SK-N-SH treated with all-trans-retinoic acid at 6 μM for 48 hours (cell line): Measurements from ENCODE around the gene CBX5.

Experiments
- ATAC-seq: fragments of 200-7000 bp; cut with Tn5 transposase; 3 replicates; pipeline ENCODE4 v1.9.1; 2020; ENCODE audit warnings: mild to moderate bottlenecking, moderate library complexity
- BACH2 ChIP-seq: fragments of 250-450 bp; sonication (Bioruptor Pico); IDR thresholded peaks from 2 replicates; pipeline ENCODE4 v1.9.0; 2021; ENCODE audit warnings: mild to moderate bottlenecking, borderline replicate concordance
- CREB5 ChIP-seq: fragments of 250-450 bp; sonication (Bioruptor Pico); IDR thresholded peaks from 2 replicates; pipeline ENCODE4 v1.5.1; 2020; ENCODE audit warnings: low read depth, mild to moderate bottlenecking, moderate library complexity
- CSDC2 ChIP-seq: fragments of 250-450 bp; sonication (Bioruptor Pico); IDR thresholded peaks from 2 replicates; pipeline ENCODE4 v1.5.0; 2020; ENCODE audit warnings: mild to moderate bottlenecking, moderate library complexity
- CSRNP3 ChIP-seq: fragments of 250-450 bp; sonication (Bioruptor Pico); IDR thresholded peaks from 2 replicates; pipeline ENCODE4 v1.5.1; 2021; ENCODE audit warnings: mild to moderate bottlenecking, moderate library complexity
- GLIS3 ChIP-seq: fragments of 250-450 bp; sonication (Bioruptor Pico); IDR thresholded peaks from 2 replicates; pipeline ENCODE4 v1.5.0; 2020; ENCODE audit warnings: mild to moderate bottlenecking, moderate library complexity
- ISL1 ChIP-seq: fragments of 250-450 bp; sonication (Bioruptor Pico); IDR thresholded peaks from 2 replicates; pipeline ENCODE4 v2.1.2; 2022; ENCODE audit warnings: mild to moderate bottlenecking, moderate library complexity
- PATZ1 ChIP-seq: fragments of 250-450 bp; sonication (Bioruptor Pico); IDR thresholded peaks from 2 replicates; pipeline ENCODE4 v1.8.0; 2020; ENCODE audit warnings: mild to moderate bottlenecking, moderate library complexity, borderline replicate concordance
- POU6F1 ChIP-seq: fragments of 250-450 bp; sonication (Bioruptor Pico); IDR thresholded peaks from 2 replicates; pipeline ENCODE4 v1.8.0; 2021; ENCODE audit warnings: low read depth, mild to moderate bottlenecking, moderate library complexity, borderline replicate concordance
- RARB ChIP-seq: fragments of 250-450 bp; sonication (Bioruptor Pico); IDR thresholded peaks from 2 replicates; pipeline ENCODE4 v1.8.0; 2021; ENCODE audit warnings: mild to moderate bottlenecking, moderate library complexity
- TCF4 ChIP-seq: fragments of 250-450 bp; sonication (Bioruptor Pico); IDR thresholded peaks from 2 replicates; pipeline ENCODE4 v1.8.0; 2021; ENCODE audit warnings: mild to moderate bottlenecking, moderate library complexity, borderline replicate concordance
- TSHZ2 ChIP-seq: fragments of 250-450 bp; sonication (Bioruptor Pico); IDR thresholded peaks from 2 replicates; pipeline ENCODE4 v1.5.0; 2020; ENCODE audit warnings: mild to moderate bottlenecking, moderate library complexity
- ZC3H10 ChIP-seq: fragments of 250-450 bp; sonication (Bioruptor Pico); IDR thresholded peaks from 2 replicates; pipeline ENCODE4 v1.5.1; 2021; ENCODE audit warnings: mild to moderate bottlenecking, moderate library complexity
- ZFP3 ChIP-seq: fragments of 250-450 bp; sonication (Bioruptor Pico); IDR thresholded peaks from 2 replicates; pipeline ENCODE4 v1.5.0; 2020; ENCODE audit warnings: mild to moderate bottlenecking, moderate library complexity
- ZNF565 ChIP-seq: fragments of 450-650 bp; formaldehyde crosslinking; conservative IDR thresholded peaks from 2 replicates; pipeline ENCODE4 v1.5.0; 2020; ENCODE audit warnings: low read depth, mild to moderate bottlenecking, moderate library complexity
- ZNF70 ChIP-seq: fragments of 450-650 bp; formaldehyde crosslinking; IDR thresholded peaks from 2 replicates; pipeline ENCODE4 v1.5.0; 2020; ENCODE audit warnings: mild to moderate bottlenecking, moderate library complexity
- ZNF8 ChIP-seq: fragments of 450-650 bp; formaldehyde crosslinking; IDR thresholded peaks from 2 replicates; pipeline ENCODE4 v1.5.0; 2020; ENCODE audit warnings: mild to moderate bottlenecking, moderate library complexity

The CBX5 gene

GRCh38 chr12:54296393-54297099 lies 16.6 kb upstream of the CBX5 start (continued):
- TF ChIP-seq PATZ1 (CRISPR knock-in tag) = no peak
- TF ChIP-seq CREB5 (CRISPR knock-in tag) = no peak
- no peak for TF ChIP-seq ZFP3 (CRISPR knock-in tag)
- TF ChIP-seq TCF4 = no peak
- TF ChIP-seq ZNF8 (CRISPR knock-in tag) = no peak
- TF ChIP-seq, all 23 proteins: peak for 0

GRCh38 chr12:54294953-54295566 lies 15.1 kb upstream of the CBX5 start:
- TF ChIP-seq GLIS3 (CRISPR knock-in tag) = no peak
- TF ChIP-seq POU6F1 = no peak
- TF ChIP-seq ZFP3 (CRISPR knock-in tag) = no peak
- TF ChIP-seq CREB5 (CRISPR knock-in tag) = no peak
- TF ChIP-seq ZC3H10 (CRISPR knock-in tag) = no peak
- no peak for TF ChIP-seq CSRNP3 (CRISPR knock-in tag)
- TF ChIP-seq PATZ1 (CRISPR knock-in tag) = no peak
- TF ChIP-seq ISL1 = no peak
- TF ChIP-seq BACH2 (CRISPR knock-in tag) = no peak
- TF ChIP-seq CSDC2 (CRISPR knock-in tag) = no peak
- no peak for ATAC-seq

- peak; percentile 46 for ATAC-seq
These were observed 14.4 kb upstream of the CBX5 start for GRCh38 chr12:54294152-54294952.

GRCh38 chr12:54292931-54293241 lies 13.0 kb upstream of the CBX5 start:
- ATAC-seq = no peak
- TF ChIP-seq ZNF70 (no peak), RARB (CRISPR knock-in tag) (no peak), BACH2 (CRISPR knock-in tag) (no peak), ZNF565 (CRISPR knock-in tag) (no peak), TSHZ2 (CRISPR knock-in tag) (no peak), ZC3H10 (CRISPR knock-in tag) (no peak), GLIS3 (CRISPR knock-in tag) (no peak), ZFP3 (CRISPR knock-in tag) (no peak)
- TF ChIP-seq, all 23 proteins: peak for 0

More at GRCh38 chr12:54294152-54294952, 14.4 kb upstream of the CBX5 start:
- no peak for TF ChIP-seq ISL1
- TF ChIP-seq ZNF565 (CRISPR knock-in tag) = no peak
- TF ChIP-seq ZFP3 (CRISPR knock-in tag) = no peak
